GM18907 (cell line): ENCODE data around the gene PLBD1.

Experiments
- ATAC-seq: cut with Tn5 transposase; IDR thresholded peaks from one replicate; pipeline ENCODE4 v1.9.1; 2021; ENCODE audit warnings: mild to moderate bottlenecking, moderate library complexity; ENCODE audit not compliant: unreplicated experiment

The PLBD1 gene

GRCh38 chr12:14570231-14570630 is 2.5 kb upstream of the PLBD1 start:
- no peak for ATAC-seq

- no peak for ATAC-seq
Measured at GRCh38 chr12:14564336-14564959, 3.2 kb downstream of the PLBD1 start.

GRCh38 chr12:14563046-14563445 is 4.6 kb downstream of the PLBD1 start:
- no peak for ATAC-seq

- no peak for ATAC-seq
Measured at GRCh38 chr12:14562279-14562678, 5.4 kb downstream of the PLBD1 start.

GRCh38 chr12:14561677-14562238 is 5.9 kb downstream of the PLBD1 start:
- no peak for ATAC-seq

GRCh38 chr12:14560904-14561574 is 6.6 kb downstream of the PLBD1 start:
- ATAC-seq: no peak

GRCh38 chr12:14558473-14558959 is 9.2 kb downstream of the PLBD1 start:
- peak; percentile 46 for ATAC-seq

- no peak for ATAC-seq
Measured at GRCh38 chr12:14557966-14558365, 9.7 kb downstream of the PLBD1 start.

- ATAC-seq: no peak
Measured at GRCh38 chr12:14554281-14555007, 13.2 kb downstream of the PLBD1 start.

GRCh38 chr12:14548609-14549008 is 19.1 kb downstream of the PLBD1 start:
- no peak for ATAC-seq

GRCh38 chr12:14547571-14547970 is 20.1 kb downstream of the PLBD1 start:
- no peak for ATAC-seq

GRCh38 chr12:14545144-14546124 is 22.2 kb downstream of the PLBD1 start:
- ATAC-seq: no peak

- ATAC-seq: no peak
Measured at GRCh38 chr12:14540801-14541462, 26.8 kb downstream of the PLBD1 start.

- ATAC-seq: no peak
Measured at GRCh38 chr12:14537088-14537487, 30.6 kb downstream of the PLBD1 start.

- no peak for ATAC-seq
Measured at GRCh38 chr12:14532152-14532551, 35.5 kb downstream of the PLBD1 start.

GRCh38 chr12:14525964-14526363 is 41.7 kb downstream of the PLBD1 start:
- ATAC-seq: no peak

- no peak for ATAC-seq
Measured at GRCh38 chr12:14521822-14522221, 45.9 kb downstream of the PLBD1 start.

- no peak for ATAC-seq
Measured at GRCh38 chr12:14514946-14515345, 52.7 kb downstream of the PLBD1 start.

GRCh38 chr12:14514154-14514842 is 53.4 kb downstream of the PLBD1 start:
- ATAC-seq: no peak
